ENCODE data around the gene FADD.

FADD gene, protein sequence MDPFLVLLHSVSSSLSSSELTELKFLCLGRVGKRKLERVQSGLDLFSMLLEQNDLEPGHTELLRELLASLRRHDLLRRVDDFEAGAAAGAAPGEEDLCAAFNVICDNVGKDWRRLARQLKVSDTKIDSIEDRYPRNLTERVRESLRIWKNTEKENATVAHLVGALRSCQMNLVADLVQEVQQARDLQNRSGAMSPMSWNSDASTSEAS

DNA sequence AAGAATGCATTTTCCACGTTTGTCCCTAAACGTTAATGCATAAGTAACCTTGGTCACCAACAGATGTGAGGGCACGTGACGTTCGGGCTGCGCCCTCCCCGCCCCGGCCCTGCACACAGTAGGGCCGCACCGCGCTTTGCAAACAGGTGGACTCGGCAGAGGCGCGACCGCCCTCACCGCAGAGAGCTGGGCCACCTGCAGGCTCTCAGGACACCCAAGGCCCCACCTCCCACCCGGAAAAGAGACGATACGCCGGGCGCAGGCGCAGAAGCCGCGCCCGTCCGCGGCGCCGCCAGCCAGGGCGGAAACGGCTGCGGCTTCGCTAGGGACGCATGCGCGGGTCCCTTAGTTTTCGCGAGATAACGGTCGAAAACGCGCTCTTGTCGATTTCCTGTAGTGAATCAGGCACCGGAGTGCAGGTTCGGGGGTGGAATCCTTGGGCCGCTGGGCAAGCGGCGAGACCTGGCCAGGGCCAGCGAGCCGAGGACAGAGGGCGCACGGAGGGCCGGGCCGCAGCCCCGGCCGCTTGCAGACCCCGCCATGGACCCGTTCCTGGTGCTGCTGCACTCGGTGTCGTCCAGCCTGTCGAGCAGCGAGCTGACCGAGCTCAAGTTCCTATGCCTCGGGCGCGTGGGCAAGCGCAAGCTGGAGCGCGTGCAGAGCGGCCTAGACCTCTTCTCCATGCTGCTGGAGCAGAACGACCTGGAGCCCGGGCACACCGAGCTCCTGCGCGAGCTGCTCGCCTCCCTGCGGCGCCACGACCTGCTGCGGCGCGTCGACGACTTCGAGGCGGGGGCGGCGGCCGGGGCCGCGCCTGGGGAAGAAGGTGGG lies at the start of gene FADD:
TSS of gene FADD (plus strand) at position 377 of the 831 bp plus-strand sequence. CDS start at position 541, 164 bp downstream.
- DNase-seq (ENCODE audit: low spot score), result peak; percentile 93

DNA sequence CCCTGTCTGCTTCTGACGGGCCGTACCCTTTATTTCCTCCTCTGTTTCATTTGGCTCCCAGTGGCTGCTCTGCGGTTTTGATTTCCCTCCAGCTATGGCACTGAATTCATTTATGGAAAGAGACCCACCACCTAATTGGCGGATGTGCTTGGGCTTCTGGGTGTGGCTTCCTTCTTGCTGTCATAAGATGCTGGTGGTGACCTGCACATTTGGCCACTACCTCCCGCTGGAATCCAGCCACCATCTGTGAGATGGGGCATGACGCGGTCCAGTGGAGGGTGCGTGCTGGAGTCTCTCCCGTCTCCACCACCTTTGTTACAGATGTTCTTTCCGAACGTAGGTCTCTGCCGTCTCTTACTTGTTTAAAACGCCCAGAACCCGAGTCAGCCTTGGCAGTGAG lies 47.7 kb upstream of the FADD start:
- no peak for DNase-seq (ENCODE audit: low spot score)

DNA sequence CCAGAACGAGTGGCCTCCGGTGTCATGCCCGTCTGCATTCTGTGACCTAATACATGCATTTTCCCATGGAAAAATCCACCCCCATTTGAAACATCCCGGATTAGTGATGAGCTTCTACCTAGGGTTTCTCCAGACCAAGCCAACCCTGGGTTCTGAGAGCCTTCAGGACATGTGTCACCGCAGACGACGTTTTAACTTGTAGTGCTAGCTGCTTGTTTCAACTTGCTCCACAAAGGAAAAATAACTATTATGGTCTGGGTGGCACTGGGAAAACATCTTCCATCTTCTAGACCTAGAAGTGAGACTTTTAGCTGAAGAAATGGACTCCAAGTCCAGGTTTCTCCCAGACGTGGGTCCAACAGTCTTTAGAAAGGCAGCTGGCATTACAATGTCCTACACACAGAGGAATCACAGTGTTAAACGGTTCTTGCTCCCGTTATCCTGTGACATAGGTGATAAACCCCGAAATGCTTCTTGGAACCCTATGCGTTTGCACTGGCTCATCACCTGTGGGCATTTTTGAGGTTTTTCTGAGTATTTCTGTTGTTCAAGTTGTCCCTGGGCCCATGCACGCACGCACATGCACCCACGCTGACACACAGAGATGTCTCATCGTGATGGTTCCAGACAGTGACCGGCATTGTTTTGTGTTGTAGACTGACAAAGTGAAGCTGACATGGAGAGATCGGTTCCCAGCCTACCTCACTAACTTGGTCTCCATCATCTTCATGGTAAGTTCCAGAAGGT lies 46.6 kb upstream of the FADD start:
- DNase-seq (ENCODE audit: low spot score), result no peak

DNA sequence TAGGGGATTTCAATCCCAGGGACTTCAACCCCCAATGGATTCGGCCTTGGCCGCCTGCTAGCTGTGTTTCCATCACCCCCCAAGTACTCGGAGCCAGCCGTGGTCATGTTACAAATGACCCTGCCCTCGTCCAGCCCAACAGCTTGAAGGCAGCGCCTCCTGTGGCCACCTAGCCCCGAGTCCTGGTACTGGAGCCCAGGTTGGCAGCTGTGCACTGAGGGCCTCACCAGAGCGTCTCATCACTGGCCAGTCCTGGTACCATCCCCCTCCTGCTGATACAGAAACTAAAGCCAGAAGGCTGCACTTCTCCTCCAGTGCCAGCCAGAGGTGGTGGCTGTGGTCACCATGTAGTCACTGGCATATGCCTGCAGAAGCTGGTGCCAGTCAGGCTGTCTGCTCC lies 44.9 kb upstream of the FADD start:
- DNase-seq (ENCODE audit: low spot score), result no peak

DNA sequence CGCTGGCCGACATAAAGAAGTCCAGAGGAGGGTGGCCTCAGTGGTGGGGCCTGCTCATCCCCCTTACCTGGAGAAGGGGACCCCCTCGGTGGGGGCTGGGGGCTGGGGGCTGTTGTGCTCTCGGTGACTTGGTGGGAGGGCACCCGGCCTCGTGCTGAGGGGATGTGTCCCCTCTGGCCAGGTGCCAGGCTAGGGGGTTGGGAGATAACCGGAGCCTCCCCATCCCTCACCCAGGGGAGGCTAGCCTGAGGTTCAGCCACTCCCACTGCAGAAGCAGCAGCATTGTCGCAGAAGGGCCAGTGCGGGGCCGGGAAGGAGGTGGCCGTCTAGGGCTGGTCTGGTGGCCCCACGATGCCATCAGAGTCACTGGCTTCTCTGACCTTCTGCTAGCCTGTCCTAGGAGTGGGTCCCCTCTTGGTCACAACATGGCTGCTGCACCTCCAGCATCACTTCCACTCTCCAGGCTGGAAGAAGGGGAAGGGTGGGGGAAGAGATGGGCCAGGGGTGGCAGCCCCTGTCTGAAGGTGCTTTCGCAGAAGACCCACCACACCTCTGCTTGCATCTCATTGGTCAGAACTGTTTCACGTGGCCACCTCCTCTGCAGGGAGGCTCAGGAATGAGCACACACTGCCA lies 44.2 kb upstream of the FADD start:
- DNase-seq (ENCODE audit: low spot score), result no peak

DNA sequence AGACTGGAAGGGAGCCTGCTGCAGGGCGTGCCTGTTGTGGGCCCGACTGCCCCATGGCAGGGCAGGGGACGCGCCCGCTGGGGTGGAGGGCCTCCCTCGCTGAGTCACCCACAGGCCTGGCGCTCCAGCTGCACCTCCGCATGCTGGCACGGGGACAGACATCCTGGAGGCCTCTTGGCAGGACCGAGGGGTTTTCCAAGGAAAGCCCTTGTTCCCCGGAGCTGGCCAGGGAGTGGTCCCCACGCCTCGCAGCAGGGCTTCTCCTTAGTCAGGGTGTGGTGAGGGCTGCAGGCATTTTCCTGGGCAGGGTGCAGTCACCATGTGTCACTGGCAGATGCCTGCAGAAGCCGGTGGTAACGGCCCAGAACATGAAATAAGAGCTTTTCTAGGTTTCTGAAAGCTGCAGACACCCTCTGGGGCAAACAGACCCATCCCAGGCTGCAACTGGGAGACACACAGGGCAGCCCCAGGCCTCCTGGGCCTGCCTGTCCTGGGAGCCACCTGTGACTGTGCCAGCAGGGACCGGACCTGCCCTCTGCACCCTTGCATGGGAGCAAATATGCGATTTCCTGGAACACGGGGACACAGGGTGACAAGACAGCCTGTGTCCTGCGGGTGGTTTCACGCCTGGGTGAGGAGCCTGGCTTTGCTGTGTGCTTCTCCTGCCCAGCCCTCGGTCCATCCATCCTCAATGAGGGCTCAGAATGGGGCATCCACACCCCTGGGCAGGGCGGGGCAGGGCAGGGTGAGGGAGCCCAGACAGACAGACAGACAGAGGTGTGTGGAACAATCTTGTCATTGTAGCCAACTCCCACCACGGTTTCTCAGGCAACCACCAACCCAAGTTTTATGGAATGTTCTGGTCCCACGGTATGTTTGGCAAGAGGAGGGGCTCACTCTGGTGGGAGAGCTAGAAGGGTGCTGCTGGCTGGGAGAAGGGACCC lies 43.2 kb upstream of the FADD start:
- no peak for DNase-seq (ENCODE audit: low spot score)

DNA sequence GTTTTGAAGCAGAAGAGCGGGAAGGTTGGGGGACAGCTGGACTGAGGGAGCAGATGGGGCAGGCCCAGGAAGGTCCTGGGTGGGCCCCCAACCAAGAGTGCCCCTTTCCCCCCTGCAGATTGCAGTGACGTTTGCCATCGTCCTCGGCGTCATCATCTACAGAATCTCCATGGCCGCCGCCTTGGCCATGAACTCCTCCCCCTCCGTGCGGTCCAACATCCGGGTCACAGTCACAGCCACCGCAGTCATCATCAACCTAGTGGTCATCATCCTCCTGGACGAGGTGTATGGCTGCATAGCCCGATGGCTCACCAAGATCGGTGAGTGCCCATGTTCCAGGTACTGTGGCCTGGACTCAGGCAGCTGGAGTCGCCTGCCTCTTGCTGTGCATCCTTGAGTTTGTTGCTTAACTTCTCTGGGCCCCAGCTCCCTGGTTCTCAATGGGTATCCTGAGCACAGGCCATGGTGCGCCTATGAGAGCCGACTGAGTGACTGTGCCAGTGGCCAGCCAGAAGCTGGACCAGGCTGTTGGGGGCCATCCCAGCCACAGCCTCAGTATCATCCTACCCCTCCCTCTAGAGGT lies 42.0 kb upstream of the FADD start:
- DNase-seq (ENCODE audit: low spot score), result no peak

DNA sequence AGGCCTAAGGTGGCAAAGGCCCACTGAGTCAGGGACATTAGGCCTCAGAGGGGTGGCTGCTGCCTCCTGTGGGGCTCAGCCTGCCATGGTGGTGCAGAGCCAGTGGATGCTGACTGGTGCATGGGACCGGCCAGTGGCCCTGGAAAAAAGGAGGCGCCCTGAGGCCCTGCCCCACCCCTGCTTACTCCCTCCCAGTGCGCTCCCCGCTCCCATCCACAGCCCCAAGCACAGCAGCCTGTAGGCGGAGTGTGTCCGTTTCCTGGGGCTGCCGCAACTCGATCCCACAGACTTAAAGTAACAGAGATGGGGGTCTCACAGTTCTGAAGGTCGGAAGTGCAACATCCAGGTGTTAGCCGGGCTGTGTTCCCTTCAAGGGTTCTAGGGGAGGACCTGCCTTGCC lies 38.4 kb upstream of the FADD start:
- no peak for DNase-seq (ENCODE audit: low spot score)

DNA sequence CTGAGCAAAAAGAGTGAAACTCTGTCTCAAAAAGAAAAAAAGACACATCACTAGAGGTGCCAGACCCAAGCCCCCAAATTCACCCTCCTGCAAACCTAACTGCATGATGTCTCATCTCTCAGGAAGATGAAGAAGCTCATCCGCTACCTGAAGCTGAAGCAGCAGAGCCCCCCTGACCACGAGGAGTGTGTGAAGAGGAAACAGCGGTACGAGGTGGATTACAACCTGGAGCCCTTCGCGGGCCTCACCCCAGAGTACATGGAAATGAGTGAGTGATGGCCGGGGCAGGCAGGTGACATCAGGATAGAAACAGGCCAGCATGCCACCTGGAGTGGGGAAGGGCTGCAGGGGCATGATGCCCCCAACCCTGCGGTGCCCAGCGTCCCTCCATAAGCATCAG lies 36.0 kb upstream of the FADD start:
- no peak for DNase-seq (ENCODE audit: low spot score)

DNA sequence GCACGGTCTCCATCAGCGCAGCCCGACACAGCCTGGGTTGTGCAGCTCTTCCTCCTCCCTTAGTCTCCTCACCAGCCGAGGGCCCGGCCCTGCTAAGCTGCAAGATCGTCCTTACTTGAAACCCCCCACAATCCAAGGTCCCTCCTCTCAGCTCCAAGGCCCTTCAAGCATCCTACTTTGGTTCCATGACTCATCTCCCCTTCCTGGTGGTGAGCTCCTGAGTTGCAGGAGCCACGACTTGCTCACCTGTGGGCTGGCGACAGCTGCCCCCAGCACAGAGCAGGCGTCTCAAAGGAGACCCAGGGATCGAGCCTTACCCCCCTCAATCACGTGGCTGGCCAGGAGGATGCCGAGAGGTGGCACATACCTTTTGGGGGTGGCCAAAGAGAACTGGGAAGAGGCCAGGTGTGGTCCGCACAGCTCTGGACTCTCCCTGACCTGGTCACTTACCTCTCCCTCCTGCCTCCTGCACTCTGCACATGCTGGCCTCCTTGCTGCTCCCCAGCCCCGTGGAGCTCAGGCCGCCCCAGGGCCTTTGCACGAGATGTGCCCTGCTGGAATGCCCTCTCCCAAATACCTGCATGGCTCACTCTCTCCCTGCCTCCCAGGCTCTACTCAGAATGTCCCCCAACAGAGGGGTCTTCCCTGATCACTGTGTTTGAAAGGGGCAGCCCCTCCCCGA lies 35.2 kb upstream of the FADD start:
- DNase-seq (ENCODE audit: low spot score), result no peak

DNA sequence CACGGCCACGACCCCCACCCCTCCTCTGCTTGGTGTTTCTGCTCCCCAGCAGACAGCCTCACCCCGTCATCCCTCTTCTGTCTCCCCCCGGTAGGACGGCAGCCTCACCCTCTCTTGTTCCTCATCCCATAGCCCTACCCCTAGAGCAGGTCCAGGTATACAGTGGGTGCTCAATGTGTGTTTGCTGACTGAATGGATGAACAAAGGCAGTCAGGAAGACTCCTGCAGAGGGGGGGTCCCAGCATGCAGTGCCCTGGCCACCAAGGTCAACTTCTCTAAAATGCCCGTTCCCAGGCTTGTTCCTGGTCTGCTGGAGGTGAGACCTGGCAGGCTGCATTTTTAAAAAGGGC lies 34.7 kb upstream of the FADD start:
- no peak for DNase-seq (ENCODE audit: low spot score)

DNA sequence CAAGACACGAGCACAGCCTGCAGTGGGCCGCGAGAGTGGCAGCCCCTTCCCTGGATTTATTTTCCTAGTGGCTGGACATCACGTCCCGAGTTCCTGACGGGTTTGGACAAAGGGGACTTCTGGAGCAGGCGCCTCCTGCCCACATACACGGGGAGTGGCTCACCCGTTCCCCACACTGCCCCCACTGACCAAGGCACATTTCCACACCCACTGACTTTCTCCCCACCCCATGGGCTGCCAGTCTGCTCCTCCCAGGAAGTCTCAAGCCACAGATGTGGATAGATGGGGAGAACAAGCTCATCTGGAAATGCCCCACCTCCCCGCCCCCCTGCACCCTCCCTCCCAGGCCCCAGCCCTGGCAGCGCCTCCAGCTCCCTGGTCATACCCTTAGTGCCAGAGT lies 34.0 kb upstream of the FADD start:
- DNase-seq (ENCODE audit: low spot score), result no peak

DNA sequence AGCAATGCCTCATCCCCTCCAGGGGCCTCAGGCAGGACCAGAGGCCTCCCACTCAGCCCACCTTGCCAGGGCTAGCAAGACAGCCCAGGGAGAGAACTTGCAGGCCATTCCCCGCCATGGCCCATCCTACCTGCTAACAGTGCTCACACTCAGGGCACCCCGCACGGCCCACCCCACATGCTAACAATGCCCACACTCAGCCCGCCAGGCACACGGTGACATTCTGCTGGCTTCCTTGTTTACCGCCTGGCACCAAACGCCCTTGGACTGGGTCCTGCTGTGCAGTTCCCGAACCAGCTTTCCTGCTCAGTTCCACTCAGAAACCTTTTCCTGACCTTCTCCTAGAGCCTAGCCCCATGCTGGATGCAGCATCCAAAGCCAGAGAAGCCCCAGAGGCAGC lies 33.5 kb upstream of the FADD start:
- DNase-seq (ENCODE audit: low spot score), result no peak

DNA sequence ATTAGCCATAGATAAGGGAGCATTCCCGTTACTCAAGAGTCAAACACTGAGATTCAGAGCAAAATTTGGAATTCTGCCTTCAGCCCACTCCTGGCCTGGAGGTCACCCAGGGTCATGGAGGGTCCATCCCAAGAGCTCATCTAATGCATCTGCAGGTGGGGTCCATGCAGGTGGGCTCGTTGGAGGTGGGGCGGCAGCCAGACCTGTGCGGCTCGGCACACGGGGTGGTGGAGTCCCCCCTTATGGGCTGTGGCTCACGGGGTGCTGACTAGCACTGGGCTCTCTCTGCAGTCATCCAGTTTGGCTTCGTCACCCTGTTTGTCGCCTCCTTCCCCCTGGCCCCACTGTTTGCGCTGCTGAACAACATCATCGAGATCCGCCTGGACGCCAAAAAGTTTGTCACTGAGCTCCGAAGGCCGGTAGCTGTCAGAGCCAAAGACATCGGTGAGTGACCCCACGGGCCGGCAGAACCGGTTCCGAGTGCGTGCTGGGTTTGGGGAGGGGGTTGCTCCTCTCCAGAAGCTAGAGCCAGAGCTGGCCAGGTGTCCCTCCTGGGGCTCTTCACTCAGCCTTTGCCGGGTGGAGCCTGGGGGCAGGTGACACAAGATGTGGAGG lies 32.4 kb upstream of the FADD start:
- DNase-seq (ENCODE audit: low spot score), result no peak

DNA sequence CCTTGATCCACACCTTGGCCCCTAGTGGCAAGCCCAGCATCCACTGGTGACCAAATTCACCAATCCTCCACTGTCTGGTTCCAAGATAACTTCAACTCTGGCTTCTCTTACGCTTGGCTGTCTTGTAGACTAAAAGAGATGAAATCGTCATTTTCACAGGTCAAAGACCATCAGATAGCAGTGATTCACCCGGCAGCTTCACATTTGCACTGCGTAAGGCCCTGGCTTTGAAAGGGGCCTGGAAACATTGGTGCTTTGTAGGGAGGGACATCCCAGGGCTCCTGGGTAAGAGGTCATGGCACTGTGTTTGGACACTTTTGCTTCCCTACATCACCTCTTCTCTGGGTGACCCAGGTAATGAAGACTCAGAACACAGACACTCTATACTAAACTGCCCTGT lies 30.1 kb upstream of the FADD start:
- no peak for DNase-seq (ENCODE audit: low spot score)

DNA sequence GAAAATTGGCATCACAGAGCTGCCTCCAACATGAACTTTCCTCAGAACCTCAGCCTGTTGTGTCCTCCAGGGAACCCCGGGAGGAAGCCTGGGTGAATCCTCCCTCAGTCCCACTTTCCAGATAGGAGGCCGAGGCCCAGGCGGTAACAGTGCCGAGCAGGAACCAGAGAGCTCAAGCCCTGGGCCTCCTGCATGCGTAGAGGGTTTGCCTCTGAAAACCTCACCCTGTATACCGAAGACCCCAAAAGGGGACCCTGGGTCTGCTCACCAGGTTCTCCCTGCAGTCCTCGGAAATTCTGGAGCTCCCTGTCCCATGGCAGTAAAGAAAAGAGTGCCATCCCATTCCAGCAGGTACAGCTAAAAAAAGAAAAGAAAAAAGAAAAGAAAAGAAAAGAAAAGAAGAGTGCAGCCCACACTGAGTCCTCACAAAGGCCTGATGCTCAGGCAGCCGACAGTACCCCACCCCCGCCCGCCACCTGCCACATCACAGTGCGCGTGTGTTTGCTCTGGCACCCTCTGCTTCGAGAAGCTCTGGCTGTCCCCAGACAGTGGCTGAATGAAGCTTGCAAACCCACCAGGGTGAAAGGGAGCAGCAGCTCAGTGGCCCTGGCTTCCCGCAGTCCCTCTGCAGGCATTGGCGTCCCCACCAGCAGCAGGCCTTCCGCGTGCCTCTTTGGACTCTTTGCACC lies 28.4 kb upstream of the FADD start:
- DNase-seq (ENCODE audit: low spot score), result no peak

DNA sequence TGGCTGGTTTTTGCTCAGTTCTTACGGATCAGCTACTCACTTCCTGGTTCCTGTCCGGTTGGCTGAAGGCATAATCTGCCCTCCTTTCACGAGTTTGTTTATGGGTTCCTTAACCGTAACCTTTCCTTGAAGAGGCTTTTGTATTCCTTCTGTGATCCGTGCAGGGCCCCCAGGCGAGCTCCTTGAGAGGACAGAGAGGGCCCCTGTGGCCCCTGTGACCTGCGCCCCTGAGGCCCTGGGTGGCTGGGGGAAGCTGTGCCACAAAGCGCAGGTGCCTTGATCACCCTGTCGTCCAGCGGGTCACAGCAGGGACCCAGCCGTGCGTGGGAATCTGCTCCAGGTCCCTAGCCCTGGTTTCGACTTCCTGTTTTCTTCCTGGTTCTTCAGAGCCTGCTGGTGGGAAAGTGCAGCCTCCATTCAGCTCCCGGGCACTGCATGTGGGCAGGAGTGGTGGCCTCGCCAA lies 27.8 kb upstream of the FADD start:
- DNase-seq (ENCODE audit: low spot score), result no peak

DNA sequence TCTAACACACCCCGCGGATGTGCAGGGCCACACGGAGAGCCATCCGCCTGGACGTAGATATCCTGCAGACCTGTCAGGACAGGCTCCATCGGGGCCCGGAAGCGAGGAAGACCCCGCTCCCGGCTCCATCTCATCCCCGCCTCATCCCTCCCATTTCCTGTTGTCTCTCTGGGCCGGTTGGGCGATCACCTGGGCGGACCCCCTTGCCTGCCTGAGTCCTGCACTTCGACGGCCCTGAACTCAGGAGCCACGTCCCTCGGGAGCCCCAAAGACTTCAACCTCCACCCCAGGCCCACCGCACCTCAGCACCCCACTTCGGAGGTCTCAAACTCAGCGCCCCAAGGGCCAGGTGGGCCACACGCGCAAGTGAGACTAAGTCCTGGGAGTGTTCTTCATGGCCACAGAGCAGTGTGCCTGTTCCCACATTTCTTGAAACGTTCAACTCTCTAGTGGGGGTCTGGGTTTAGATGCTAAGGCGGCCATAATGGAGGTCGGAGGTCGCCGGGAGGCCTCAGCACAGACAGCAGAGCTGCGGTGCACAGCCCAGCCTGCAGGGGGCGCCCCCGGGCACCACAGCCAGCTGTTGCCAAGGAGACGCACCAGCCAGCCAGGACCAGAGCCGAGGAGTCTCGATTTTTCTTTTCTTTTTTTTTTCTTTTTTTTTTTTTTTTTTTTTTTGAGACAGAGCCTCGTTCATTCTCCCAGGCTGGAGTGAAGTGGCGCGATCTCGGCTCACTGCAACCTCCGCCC lies 26.0 kb upstream of the FADD start:
- peak; percentile 63 for DNase-seq (ENCODE audit: low spot score)

DNA sequence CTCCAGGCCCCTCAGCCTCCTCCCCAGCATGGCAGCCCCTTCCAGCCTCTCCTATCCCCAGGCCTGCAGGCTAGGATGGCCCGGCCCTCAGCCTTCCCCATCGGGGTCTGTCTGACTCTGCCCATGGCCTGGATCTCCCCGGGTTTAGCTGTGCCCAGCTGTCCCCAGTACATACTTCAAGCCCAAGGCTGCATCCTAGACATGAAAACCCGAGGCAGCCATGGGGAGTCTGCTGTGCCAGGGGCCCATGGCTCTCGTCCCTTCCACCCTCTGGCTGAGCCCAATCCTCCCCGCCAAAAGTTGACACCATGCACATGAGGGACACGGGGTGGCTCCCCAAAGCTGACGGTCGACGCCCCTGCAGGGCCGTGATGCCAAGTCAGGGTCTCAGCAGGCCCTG lies 22.2 kb upstream of the FADD start:
- DNase-seq (ENCODE audit: low spot score), result no peak

Measured in activated CD4-positive, alpha-beta T cell treated with anti-CD3 and anti-CD28 coated beads, Interleukin-2, Interleukin-4, amounts not matched to agents 100 ng/mL and 50 ng/mL, durations not matched to agents 16 hours and 8 hours (primary cell).